Activated CD4-positive, CD25-positive, alpha-beta regulatory T cell treated with anti-CD3 and anti-CD28 coated beads, Interleukin-2, amount 50 U/mL, for 24 hours (primary cell): ENCODE measurements around the gene NOL4L.
A peak's percentile ranks its signal among the peaks of the same experiment; 100 is the strongest.
"Not testable (repeated sequence)": the region's sequence is repeated elsewhere in the genome, so short reads cannot be mapped to it uniquely, and the experiment has no call there.

Source experiments
- ATAC-seq, 2 donors: fragments of 150-1000 bp; cut with Tn5 transposase; one replicate each; pipeline ENCODE4 v1.10.0; 2021; ENCODE audit warnings: mild to moderate bottlenecking in 1 of 2, moderate library complexity in 1 of 2

Gene NOL4L

GRCh38 chr20:32501709-32502108 is 83.4 kb downstream of the NOL4L start:
- peak; percentile 17 to 52 for ATAC-seq

GRCh38 chr20:32497589-32498224 is 87.4 kb downstream of the NOL4L start:
- no peak for ATAC-seq

DNA sequence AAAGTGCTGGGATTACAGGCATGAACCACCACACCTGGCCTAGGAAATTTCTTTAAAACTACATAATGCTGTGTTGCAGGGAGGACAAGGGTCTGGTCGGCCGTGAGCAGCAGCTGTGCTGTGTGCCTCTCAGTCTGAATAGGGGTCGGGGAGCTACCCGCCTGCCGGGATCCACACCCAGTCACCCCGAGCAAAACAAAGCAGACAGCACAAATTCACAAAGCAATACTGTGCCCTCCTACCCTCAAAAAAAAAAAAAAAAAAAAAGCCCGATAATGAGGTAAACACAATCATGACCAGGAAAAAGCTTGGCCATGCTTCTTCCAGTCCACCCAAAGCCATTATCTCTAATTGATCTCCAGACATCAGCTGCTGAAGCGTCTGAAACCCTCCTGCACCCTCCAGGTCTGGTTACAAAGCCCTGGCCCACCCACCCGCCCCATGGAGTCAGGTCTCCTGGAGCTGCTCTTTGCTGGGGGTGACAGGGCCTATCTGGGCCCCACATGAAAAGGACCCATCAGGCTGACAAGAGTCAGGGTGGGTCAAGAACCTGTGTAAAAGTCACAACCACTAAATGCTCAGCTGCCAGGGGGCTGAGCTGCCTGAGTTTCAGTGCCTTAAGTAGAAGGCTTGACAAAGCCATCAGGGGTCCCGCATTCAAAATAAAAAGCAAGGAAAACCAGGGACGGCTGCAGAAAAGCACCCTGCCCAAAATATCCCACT is 88.2 kb downstream of the NOL4L start:
- no peak for ATAC-seq

- no peak for ATAC-seq
Measured at GRCh38 chr20:32495949-32496348, 89.2 kb downstream of the NOL4L start.

DNA sequence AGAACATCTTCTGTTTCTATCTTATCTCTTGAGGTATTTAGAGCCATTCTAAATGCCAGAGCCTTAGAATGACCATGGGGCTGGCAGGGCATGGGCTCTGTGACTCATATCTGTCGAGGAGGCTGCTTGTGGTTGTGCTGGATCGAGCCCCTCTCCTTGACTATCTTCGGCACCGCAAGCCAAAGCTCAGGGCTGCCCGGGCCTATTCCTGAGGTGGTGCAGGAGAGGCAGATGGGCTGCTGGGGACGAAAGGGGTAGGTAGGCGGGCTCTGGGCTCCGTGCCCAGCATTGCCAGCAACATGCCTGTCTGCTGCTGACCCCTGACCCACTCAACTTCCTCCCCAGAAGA is 89.9 kb downstream of the NOL4L start:
- no peak for ATAC-seq

DNA sequence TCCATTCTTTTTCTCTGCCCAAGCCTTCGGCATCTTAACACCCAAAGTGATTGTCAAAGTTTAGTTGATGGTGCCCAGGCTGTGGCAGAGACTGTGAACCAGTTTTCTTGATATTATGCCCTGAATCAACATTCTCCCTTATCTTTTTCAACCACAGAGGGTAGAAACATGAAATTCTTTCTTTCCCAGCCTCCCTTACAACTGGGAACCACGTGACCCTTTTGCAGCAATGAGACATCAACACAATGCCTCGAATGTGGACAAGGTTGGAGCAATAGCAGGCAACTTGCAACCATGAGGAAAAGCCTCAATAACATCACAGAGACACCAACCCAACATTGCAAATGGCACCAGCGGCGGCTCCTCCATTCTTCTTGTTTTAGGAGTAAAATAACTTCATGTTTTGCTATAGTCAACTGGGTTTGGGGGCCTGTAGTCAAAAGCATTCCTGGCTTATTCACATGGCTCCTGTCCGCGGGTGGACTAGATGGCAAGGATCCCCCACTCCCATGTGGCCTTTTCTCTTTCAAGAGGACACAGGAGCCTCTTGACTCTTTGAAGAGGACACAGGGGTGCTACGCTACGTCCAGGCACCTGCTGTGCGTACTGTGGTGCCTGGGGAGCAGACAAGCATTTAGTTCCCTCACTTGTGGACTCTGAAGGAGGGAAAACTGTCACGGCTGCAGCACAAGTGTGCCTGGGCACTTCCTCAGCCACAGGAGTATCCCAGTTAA is 90.5 kb downstream of the NOL4L start:
- ATAC-seq, result no peak

DNA sequence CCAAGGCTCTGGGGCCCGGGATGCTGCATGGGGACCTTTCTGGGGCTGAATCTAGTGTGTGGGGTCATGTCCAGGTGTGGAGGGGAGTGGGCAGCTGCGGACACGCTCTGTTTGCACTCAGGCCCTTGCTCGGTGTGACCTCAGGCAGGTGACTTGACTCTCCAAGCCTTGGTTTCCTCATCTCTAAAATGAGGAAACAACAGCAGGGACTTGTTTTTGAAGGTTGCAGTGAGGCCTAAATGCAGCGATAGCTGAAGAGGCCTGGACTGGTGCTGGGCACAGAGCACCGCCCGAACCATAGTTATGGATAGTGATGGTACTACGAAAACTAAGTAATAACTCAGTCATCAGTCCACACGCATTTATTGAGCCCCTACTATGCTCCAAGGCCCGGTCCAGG is 91.8 kb downstream of the NOL4L start:
- ATAC-seq, result no peak

DNA sequence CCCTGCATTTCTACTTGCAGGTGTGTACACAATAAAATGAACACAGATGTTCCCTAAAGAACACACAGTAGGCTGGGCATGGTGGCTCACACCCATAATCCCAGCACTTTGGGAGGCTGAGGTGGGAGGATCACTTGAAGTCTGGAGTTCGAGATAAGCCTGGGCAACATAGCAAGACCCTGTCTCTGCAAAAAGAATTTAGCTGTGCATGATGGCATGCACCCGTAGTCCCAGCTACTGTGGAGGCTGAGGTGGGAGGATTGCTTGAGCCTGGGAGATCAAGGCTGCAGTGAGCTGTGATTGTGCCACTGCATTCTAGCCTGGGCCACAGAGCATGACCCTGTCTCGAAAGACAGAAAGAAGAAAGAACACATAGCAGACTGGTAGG is 93.4 kb downstream of the NOL4L start:
- not testable (repeated sequence) for ATAC-seq

GRCh38 chr20:32490942-32491763 is 94.0 kb downstream of the NOL4L start:
- no peak for ATAC-seq

GRCh38 chr20:32488066-32488838 is 96.9 kb downstream of the NOL4L start:
- ATAC-seq, result no peak

GRCh38 chr20:32487381-32487780 is 97.8 kb downstream of the NOL4L start:
- no peak for ATAC-seq

DNA sequence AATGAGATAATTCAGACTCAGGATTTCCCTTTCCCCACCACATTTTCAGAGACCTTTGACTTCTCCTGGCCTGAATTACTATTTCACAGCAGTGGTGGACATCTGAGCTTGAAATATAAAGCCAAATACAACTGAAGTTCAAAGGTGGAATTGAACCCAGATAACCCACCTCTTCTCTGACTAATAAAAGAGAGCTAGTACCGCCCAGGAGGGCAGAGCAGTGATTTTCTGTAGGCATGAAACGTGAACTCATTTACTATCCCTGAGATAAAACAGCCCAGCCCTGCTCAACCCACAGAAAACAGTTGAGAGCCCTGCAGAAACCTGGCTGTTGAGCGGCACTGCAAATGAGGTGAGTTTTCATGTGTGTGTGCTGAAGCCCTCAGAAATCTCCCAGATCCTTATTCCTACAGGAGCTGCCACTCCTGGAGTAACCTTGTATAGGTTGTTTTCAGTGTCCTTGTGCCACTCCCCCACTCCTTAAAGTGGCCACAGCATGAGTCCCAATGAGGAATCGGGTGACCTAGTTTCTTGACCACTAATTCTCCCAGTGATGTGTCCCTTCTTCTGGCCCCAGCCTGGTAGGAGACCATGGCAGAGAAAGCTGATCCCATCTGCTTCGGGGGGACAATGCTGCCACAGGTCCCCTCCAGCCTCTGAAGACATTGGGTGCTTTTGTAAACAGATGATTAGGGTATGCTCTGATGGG is 99.2 kb downstream of the NOL4L start:
- ATAC-seq, result no peak

DNA sequence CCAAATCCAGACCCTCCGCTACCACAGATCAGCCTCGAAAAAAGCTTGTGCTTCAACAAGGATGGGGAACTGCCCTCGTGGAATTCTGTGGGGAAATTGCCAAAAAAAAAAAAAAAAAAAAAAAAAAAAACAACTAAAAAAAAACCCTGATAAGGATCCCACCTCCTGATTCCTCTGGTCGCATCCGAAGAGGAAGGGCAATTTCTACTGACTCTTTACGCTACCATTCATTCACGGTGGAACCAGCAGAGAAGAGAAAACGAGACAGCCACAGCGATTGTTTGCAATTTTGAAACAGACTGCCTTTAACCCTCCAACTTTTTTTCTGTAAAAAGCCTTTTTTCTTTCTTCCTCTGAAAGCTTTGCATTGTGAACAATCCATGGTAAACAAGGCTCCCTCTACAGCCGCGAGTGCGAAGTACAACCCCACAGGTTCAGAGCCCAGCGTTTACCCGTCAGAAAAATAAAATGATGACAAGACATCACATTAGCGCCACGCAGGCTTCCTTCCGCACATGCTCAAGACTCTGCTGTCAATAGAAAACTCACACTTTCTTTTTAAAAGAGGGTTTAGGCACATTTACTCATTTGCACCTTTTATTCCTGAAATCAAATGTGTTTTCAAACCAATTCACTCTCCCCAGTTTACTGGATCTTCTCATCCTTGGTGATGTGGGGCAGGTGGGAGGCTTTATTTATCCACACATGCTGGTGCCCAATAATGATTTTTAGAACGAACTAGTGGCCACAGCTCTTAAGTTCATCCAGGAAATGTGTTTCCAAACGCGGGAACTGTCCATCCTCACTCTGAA is 100.0 kb downstream of the NOL4L start:
- peak; percentile 80 to 85 for ATAC-seq

GRCh38 chr20:32484225-32484957 is 100.7 kb downstream of the NOL4L start:
- peak in 1 of 2 donors; percentile 4 for ATAC-seq

- peak; percentile 25 to 35 for ATAC-seq
Measured at GRCh38 chr20:32483351-32484224, 101.5 kb downstream of the NOL4L start.

GRCh38 chr20:32482442-32483261 is 102.5 kb downstream of the NOL4L start:
- peak; percentile 10 for ATAC-seq

DNA sequence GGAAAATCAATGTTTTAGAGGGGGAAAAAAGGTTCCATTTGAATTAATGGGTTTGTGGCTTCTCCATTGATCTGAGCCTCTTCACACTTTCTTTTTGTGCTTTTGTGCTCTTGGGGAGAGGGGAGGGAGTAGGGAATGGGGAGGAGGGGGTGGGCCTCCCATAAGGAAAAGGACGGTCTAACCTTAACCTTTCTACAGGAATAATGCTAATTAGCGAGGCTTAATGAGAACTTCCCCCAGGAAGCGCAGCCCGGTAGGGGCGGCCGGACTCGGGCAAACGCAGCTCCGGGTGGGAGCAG is 103.0 kb downstream of the NOL4L start:
- ATAC-seq, result no peak
